GM12875 (cell line): ENCODE measurements around the gene COL4A5.

ENCODE experiments used
- H3K4me3 ChIP-seq: one replicate; pipeline ENCODE4 v1.5.1; 2011; ENCODE audit warnings: low read depth, low read length, control low read depth
- TF ChIP-seq, protein P1 (sequence below): IDR thresholded peaks from 2 replicates; pipeline ENCODE4 v1.5.1; 2011; ENCODE audit warnings: low read depth, mild to moderate bottlenecking, control low read depth, inconsistent platforms, low read length, moderate library complexity, borderline replicate concordance; ENCODE audit not compliant: insufficient read depth

COL4A5 gene

DNA sequence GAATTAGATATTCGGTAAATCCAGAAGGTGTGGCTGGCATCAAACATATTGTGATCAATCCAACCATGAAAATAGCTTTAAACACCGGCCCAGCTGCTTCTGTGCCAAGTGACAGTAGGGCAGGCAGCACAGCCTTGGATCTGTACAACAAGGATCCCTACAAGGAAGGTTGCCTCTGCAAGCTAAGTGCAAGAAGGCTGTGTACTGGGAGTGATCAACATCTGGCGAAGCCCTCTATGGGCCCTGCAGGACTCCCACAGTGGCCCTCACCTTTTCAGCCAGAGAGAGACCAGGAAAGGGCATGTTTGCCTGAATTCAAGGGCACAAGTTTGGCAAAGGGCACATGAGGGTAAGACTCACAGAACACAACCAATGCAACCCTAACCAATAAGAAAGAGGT is 287.1 kb downstream of the COL4A5 start:
- TF ChIP-seq, protein P1, sequence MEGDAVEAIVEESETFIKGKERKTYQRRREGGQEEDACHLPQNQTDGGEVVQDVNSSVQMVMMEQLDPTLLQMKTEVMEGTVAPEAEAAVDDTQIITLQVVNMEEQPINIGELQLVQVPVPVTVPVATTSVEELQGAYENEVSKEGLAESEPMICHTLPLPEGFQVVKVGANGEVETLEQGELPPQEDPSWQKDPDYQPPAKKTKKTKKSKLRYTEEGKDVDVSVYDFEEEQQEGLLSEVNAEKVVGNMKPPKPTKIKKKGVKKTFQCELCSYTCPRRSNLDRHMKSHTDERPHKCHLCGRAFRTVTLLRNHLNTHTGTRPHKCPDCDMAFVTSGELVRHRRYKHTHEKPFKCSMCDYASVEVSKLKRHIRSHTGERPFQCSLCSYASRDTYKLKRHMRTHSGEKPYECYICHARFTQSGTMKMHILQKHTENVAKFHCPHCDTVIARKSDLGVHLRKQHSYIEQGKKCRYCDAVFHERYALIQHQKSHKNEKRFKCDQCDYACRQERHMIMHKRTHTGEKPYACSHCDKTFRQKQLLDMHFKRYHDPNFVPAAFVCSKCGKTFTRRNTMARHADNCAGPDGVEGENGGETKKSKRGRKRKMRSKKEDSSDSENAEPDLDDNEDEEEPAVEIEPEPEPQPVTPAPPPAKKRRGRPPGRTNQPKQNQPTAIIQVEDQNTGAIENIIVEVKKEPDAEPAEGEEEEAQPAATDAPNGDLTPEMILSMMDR = no peak
- no peak overlapping the region for H3K4me3 ChIP-seq

GRCh38 chrX:108731153-108731552 is 291.5 kb downstream of the COL4A5 start:
- H3K4me3 ChIP-seq = no peak overlapping the region
- TF ChIP-seq, protein P1 = no peak

- H3K4me3 ChIP-seq = no peak overlapping the region
- TF ChIP-seq, protein P1 = no peak
Measured at GRCh38 chrX:108732630-108733321, 293.1 kb downstream of the COL4A5 start.

GRCh38 chrX:108734426-108734825 is 294.8 kb downstream of the COL4A5 start:
- H3K4me3 ChIP-seq = no peak overlapping the region
- TF ChIP-seq, protein P1 = no peak

- H3K4me3 ChIP-seq = no peak overlapping the region
- TF ChIP-seq, protein P1 = no peak
Measured at GRCh38 chrX:108735091-108735678, 295.5 kb downstream of the COL4A5 start.

DNA sequence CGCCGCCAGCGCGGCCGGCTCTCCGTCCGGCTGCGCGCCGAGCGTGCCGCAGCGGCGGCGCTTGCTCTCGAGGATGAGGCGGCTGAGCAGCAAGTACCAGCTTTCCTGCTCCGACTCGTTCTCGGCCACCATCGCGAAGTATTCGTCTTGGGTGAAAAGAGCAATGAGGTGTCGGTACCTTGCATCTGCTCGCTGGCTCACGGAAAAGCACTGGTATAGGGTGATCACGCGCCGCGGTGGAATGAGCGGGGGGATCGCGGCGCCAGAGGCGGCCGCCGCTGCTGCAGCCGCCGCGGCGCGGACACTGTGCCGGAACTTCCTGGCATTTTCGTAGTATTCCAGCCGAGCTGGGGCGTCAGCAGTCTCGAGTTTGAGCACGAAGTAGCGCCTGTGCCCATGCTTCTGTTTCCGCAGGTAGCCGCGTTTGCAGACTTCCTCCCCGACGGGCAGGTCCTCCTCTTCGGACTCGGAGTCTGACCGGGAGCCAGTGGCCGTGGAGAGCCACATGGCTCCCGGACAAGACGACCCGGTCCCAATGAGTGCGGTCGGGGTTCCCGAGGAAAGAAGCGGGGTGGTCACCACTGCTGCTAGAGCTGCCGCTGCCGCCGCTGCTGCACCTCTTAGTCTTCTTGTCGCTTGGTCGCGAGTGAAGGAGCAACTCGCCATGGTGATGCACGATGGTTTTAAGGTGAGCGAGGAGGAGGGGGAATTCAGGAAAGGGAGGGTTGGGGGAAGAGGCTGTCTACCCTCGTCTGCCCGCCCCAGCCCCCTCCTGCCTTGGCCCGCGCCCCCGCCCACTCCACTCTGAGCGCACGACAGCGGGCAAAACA is 296.3 kb downstream of the COL4A5 start:
- H3K4me3 ChIP-seq = no peak overlapping the region
- TF ChIP-seq, protein P1 = no peak
